GM18498 (cell line): Measurements from ENCODE around the gene UVRAG.

ENCODE experiments used
- ATAC-seq: cut with Tn5 transposase; IDR thresholded peaks from one replicate; pipeline ENCODE4 v1.9.1; 2021; ENCODE audit warnings: mild to moderate bottlenecking, moderate library complexity; ENCODE audit not compliant: unreplicated experiment

Gene UVRAG

DNA sequence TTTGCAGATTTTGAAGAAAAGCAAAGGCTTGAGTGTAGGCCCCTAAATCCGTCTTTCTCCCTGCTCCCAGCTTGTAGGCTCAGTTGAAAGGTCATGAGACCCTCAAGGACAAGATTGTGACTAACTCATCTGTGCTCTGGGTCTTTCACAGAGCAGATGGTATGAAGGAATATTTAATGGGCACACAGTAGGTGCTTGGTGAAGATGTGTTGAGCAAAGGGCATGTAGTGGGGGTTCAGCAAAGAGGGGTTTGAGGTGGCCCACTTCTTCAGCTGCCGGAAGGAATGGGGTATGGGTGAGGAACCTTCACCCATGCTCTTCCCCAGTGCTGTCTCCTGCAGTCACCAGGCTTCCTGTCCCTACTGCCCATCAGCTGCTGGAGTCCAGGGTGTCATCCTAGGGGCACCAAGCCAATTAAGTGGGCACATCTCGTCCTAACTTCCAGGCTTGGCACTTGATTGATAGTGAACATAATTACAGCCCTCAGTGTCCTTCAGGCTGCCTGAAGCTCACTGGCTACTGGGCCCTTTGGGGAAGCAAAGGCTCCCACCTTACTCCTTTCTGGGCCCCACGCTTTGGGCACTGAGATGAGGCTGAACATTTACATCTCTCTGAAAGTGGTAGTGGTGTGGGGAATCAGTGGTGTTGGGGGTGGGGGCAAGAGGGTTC is 31.5 kb upstream of the UVRAG start:
- no peak for ATAC-seq

DNA sequence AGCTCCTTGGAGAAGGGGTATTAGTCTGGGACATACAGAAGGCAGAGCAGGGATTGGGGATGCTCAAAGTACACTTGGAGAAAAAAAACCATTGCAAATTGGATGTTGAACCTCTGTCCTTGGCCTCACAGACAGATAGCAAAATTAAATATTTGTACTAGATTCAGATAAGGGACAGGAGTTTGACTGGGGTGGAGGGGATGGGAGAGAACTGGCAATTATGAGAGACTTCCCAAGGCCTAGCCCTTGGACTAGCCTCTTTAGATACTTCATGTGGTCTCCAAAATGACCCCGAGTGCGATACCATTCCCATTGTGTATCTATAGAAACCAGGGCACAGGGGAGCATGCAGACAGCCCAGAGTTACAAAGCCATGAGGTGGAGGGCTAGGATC is 30.9 kb upstream of the UVRAG start:
- no peak for ATAC-seq

DNA sequence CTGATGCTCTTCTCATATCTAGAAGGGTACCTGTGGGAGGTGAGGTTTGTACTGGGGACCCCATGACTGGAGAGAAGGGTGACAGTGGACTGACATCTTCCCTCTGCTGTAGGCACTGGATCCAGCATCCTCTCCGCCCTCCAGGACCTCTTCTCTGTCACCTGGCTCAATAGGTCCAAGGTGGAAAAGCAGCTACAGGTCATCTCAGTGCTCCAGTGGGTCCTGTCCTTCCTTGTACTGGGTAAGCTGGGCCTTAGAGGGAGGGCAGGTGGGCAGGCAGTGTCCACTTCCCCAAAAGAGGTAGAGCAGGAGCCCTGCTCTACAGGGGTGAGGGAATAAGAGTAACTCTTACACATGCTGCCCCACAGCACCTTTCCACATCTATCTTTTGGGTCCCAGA is 30.5 kb upstream of the UVRAG start:
- no peak for ATAC-seq

DNA sequence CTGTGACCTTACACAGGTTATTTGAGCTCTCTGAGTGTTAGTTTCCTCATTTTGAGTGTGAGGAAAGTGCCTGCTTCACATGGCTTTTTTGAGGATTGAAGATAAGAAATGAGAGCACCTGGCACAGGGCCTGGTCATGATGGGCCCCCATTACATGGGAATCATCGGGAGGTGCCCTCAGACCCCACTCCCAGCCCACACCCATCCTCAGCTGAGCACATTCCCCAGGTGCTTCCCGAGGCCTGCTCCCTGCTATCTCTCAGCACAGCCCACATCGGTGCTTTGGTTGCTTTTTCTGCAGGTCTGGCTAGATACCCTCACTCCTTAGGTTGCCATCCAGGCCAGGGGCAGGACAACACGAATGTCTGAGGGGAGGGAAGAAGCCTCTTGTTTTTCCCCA is 29.8 kb upstream of the UVRAG start:
- ATAC-seq, result no peak

DNA sequence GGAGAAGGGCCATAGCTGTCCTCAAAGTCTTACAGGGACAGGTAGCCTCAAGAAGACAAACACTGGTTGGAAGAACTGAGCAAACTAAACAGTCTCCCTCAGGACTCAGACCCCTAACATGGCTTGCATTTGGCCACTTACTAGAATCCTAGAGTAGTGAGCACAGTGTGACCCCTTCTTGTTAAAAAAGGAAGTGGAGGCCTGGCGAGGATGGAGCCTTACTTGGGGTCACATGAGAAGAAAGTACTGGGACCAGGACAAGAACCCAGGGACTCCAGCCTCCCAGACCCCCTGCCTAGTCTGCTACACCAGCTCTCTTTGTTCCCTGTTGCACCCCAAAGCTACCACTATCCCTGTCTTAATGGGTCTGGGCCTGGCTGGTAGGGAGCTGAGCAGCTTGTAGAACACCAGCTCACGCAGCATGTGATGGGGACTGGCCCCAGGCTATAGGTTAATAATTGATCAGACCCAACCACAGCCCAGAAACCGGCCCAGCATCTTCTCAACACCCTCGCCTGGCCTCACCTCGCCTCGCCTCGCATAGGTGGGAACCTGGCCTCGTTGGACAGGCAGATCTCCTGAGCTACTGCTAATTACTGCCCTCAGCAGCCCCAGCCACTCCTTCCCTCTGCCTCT is 28.8 kb upstream of the UVRAG start:
- peak; percentile 77 for ATAC-seq

DNA sequence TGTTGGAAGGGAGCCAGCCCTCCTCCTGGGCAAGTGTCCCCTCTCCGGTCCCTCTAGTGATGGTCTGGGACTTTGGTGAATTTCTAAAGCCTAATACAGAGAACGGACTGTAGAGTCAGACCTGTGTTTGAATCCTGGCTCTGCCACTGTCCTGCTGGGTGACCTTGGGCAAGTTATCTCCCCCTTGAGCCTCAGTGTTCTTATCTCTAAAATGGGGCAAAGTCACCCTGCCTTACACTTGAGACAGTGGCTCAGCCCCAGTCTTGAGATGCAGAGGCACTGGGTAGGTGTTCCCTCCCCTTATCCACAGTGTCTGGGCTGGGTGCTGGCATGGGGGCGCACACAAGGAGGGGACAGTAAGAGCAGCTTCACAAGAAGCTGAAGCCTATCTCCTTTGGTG is 25.5 kb upstream of the UVRAG start:
- no peak for ATAC-seq

DNA sequence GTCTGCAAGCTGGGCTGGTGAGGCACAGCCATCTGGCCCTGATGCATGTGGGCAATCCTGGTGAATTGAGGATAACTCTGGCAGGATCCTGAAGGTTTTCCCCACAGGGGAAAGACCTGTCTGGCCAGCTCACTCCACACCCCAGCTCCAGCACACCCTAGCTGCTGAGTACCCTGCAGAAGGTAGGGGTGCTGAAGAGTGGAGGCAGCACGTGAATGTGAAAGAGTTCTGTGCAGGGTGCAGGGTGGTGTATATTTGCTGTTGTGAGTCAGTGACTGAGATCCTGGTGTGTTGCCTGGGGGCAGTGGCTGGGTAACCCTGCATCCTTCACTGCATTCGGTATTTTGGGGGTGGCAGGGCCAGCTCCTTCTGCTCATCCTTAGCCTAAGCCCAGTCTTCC is 24.0 kb upstream of the UVRAG start:
- ATAC-seq, result no peak

DNA sequence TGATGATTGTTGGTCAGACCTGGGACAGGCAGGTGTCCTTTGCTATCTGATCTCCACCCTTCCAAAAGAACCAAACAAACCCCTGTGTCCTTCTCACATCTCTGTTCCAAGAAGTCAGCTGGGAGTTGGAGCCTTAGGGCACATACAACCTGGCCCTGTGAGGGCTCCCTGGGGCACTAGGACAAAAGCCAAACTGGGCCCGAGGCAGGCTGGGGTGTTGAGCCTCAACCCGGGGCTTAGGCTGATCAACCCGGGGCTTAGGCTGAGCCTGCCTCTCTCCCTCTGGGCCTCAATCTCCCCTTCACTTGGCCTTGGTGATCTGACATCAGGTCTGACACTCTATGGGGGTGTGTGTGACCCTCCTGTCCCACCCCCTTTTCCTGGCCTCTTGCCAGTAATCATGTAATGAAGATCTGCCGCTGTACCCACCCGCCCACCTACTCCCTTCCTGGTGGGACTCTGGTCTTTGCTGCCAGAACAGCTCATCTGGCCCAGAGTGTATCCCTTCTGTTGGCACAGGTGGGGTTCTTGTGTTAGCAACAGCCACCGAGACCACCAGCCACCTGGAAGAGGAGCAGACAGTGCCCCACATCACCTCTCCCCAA is 22.8 kb upstream of the UVRAG start:
- no peak for ATAC-seq

DNA sequence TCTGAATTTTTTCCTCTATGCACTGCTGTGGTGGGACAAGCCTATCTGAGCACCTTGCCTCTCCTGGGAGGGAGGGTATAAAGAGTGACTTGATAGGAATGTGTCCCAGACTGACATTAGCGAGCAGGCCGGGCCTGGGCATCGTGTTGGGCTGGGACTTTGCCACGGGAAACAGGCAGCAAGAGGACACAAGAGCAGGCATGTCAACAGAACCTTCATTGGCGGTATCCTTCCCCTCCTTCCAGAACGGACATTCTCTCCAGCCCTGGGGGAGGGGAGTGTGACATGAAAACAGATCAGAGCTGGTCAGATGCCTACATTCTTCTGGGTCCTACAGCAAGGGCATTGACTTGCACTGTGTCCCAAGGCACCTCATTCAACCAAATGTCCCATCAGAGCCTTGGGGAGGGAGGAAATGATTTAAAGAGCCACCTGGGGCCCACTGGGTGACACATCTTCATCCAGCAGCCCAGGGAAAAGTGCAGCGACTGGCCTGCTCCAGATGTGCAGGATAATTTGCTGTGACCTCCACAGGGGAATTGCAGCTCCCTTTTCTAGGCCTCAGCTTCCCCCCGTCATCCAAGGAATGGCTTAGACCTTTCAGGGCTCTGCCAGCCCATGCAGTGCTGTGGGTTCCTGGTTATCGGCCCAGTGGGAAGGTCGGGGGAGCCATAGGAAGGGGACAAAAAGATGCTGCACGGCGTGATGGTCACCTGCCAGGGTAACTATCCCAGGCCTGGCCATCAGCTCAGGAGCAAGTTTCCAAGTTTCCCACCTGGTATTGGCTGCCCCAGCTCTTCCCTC is 21.8 kb upstream of the UVRAG start:
- no peak for ATAC-seq

DNA sequence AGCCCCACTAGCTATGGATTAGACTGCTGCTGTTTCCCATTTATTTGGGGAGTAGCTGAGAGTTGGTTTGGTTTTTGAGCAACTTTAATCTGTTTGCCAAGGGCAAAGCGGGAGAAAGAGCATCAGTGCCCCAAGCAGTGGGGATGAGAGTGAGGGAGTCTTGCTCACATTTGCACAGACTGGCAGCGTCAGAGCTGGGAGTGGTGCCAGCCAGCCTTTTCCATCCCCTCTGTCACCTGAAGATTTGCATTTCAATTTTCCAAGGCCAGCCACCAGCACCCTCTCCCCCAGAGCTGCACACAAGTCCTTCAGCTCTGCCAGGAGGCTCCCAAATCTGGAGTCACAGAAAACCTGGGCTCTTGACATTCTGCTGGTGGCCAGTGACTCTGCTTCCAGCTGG is 21.0 kb upstream of the UVRAG start:
- no peak for ATAC-seq

DNA sequence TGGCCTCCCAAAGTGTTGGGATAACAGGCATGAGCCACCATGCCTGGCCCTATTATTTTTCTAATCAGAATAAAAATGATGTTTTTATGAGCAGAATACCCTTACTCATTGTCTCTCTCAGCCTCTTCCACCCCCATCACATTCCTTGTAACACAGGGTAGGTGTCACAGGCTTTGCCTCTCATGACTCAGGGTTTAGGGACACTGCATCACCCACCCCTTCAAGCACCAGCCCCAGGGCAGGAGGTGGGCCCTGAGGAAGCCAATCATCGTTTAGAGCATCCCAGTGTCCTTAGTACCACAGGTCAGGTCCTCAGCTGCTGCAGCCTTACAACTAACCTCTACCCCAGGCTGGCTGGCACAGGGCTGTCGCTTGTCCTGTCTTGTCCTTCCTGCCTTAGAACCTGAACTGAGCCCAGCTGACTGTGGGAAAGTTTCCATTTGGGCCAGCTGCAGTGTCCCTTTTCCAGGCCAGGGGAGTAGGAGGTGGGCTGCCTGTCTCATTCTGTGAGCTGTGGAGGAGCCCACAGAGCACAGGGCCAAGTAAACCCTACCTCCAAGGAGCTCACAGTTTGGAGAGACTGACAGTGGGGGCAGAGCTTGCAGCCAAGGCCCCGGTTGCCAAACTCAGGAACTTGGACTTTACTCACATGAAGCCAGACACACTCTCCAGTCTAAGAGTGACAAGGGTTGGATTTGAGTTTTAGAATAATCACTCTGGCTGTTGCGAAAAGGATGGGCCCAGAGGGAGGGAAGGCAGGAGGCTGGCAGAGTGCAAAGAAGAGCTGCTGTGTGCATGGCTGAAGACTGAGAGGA is 19.5 kb upstream of the UVRAG start:
- no peak for ATAC-seq

DNA sequence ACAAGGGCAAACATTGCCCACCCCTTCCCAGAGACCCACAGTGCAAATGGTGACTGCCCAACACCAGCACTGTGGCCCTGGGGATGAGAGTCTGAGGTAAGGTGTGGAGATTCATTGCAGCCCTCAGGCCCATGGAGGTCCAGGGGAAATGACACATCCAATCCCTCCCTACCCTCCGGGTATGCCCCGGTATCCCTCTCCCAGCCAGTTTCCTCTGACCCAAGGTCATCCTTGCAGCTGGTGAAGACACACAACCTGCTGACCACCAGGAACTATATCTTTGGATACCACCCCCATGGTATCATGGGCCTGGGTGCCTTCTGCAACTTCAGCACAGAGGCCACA is 18.9 kb upstream of the UVRAG start:
- no peak for ATAC-seq

DNA sequence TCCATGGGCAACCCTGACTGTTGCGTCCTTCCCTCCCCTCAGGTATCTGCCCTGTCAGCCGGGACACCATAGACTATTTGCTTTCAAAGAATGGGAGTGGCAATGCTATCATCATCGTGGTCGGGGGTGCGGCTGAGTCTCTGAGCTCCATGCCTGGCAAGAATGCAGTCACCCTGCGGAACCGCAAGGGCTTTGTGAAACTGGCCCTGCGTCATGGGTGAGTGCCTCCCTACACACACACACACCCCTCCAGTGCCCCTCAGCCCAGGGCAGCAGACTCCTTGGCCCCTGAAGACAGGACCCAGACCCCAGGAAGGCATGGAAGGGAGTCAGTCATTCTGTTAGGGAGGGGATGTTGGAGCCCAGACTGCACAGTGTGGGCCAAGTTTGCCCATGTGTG is 17.9 kb upstream of the UVRAG start:
- ATAC-seq, result no peak

DNA sequence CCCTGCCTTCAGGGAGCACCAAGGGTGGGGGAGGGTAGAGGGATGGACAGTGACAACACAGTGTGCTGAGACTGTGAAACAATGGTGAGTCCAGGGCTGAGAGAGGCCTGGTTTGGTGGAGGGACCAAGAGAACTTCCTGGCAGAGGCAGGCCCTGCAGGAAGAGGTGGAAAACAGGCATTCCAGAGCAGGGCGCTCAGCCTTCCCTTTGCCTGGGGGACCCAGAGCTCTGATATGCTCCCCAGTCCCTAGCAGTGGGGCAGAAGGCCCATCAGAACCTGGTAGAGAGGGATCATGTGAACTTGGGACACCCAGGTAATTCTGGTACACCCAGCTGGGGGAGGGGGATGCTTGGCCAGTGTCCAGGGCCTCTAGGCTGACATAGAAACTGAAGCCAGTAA is 17.2 kb upstream of the UVRAG start:
- no peak for ATAC-seq

DNA sequence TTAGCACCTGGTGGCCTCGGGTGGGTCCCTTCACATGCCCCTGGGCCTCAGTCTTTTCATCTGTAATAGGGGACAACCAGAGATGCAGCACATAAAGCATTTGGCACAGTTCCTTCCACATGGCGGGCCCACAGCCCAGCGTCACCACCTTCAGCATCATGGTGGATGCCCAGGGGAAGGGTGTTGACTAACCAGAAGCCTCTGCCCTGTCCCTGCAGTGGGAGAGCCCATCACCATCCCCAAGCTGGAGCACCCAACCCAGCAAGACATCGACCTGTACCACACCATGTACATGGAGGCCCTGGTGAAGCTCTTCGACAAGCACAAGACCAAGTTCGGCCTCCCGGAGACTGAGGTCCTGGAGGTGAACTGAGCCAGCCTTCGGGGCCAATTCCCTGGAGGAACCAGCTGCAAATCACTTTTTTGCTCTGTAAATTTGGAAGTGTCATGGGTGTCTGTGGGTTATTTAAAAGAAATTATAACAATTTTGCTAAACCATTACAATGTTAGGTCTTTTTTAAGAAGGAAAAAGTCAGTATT is 14.8 kb upstream of the UVRAG start:
- no peak for ATAC-seq

DNA sequence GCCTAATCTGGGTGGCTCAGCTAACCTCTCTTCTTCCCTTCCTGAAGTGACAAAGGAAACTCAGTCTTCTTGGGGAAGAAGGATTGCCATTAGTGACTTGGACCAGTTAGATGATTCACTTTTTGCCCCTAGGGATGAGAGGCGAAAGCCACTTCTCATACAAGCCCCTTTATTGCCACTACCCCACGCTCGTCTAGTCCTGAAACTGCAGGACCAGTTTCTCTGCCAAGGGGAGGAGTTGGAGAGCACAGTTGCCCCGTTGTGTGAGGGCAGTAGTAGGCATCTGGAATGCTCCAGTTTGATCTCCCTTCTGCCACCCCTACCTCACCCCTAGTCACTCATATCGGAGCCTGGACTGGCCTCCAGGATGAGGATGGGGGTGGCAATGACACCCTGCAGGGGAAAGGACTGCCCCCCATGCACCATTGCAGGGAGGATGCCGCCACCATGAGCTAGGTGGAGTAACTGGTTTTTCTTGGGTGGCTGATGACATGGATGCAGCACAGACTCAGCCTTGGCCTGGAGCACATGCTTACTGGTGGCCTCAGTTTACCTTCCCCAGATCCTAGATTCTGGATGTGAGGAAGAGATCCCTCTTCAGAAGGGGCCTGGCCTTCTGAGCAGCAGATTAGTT is 14.2 kb upstream of the UVRAG start:
- no peak for ATAC-seq

DNA sequence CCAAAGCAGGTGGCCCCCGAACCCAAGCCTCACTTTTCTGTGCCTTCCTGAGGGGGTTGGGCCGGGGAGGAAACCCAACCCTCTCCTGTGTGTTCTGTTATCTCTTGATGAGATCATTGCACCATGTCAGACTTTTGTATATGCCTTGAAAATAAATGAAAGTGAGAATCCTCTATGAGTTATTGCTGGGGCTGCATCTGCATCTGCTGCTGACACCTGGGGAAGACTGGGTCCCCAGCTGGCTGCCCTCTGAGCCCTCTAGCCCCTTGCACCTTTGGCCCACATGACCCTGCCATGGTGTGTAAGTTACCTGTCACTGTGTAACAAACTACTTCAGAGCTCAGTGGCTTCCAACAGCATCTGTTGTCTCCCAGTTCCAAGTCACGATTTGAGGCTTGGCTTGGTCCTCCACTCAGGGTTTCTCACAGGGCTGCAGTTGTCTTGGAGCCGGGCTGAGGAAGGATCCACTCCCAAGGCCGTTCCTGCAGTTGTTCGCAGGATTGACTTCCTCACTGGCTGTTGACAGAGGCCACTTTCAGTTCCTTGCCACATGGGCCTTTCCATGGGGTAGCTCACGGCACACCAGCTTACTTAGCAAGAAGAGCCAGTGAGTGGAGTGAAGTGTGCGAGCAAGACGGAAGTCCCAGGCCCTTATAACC is 13.5 kb upstream of the UVRAG start:
- no peak for ATAC-seq

DNA sequence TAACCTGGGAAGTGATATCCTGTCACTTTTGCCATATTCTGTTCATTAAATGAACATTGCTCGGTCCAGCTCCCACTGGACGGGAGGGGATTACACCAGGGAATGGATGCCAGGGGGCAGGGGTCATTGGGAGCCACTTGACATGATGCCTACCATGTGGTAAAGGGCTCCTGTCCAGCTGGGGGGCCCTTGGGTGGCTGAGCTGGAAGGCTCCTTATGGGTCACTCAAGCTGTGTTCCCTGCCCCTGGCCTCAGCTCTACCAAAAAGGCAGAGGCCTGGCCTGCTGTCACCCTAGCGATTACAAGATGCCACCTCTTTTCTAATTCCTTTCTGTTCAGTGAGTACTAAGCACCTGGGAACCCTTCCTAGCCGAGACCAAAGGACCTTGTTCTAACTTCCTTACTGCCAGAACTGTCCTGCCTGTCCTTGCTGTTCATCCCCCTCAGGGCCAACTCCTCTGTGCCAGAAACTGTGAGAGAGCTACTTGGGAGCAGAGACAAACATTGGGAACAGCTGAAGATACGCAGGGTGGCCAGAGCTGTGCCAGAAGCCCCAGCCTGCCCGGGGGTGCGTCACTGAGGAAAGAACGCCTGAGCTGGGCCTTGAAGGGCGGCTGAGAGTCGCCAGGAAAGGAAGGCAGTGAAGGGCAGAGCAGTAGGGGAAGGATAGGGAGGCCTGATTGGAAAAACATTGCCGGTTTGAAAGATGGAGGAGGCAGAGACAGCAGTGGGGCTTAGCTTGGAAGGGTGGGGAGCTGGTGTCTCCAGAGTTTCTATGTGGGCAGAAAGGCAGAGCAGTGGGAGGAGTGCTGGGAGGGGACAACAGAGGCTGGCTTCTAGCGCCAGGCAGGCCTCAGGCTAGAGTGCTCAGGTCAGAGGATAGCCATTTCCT is 12.7 kb upstream of the UVRAG start:
- no peak for ATAC-seq
